Measurements from ENCODE around the gene ENC1.

DNA sequence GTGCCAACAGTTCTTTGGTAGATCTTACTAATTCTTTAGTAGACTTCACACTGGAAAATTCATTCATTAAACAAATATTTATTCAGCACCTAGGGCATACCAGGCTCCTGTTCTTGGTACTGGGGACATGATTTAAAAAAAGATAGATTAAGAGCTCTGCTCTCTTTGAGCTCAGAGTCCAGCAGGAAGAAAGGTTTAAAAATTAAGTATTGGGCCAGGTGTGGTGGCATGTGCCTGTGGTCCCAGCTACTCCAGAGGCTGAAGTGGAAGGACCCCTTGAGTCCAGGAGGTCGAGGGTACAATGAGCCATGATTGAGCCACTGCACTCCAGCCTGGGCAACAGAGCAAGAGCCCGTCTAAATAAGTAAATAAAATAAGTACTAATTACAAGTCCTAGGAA lies 41.4 kb downstream of the ENC1 start:
- TF ChIP-seq, protein P1, sequence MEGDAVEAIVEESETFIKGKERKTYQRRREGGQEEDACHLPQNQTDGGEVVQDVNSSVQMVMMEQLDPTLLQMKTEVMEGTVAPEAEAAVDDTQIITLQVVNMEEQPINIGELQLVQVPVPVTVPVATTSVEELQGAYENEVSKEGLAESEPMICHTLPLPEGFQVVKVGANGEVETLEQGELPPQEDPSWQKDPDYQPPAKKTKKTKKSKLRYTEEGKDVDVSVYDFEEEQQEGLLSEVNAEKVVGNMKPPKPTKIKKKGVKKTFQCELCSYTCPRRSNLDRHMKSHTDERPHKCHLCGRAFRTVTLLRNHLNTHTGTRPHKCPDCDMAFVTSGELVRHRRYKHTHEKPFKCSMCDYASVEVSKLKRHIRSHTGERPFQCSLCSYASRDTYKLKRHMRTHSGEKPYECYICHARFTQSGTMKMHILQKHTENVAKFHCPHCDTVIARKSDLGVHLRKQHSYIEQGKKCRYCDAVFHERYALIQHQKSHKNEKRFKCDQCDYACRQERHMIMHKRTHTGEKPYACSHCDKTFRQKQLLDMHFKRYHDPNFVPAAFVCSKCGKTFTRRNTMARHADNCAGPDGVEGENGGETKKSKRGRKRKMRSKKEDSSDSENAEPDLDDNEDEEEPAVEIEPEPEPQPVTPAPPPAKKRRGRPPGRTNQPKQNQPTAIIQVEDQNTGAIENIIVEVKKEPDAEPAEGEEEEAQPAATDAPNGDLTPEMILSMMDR (IDR thresholded peaks at IDR 0.05; ENCODE audit: insufficient read depth, low read length, poor library complexity, severe bottlenecking), result no peak
- no peak for TF ChIP-seq EZH2phosphoT487 (conservative IDR thresholded peaks at IDR 0.05; ENCODE audit: low read length)
